ENCODE results near the gene ZNF106. TPM values are rescaled to one million over a fixed set of nuclear protein-coding genes. Genes with fewer than 3 reads are reported as not detected.

ZNF106 gene
- total RNA-seq, 6 donors from 2014 or later, result 67.0 to 130 (median 93.0) TPM

- Histone ChIP-seq H3K4me3 (no peak overlapping the region), H3K27ac (no peak overlapping the region), H3K36me3 (peaks cover 4 to 40% (median 26%) of the 10 kb centered on the region in 4 donors), H3K4me1 (no peaks in the 10 kb centered on the region), H3K9me3 (no peaks in the 10 kb centered on the region), H3K27me3 (no peaks in the 10 kb centered on the region)
- WGBS, 2 donors, result 89 to 94% methylated on average over 3 to 9 of the region's 9 CpGs
- DNase-seq (no peak), ATAC-seq (ENCODE audit: low FRiP score in 2 of 2) (no peak)
- TF ChIP-seq POLR2A (IDR thresholded peaks at IDR 0.05) (no peak), EP300 (IDR thresholded peaks at IDR 0.05) (no peak), CTCF (IDR thresholded peaks at IDR 0.05) (no peak), POLR2AphosphoS5 (IDR thresholded peaks at IDR 0.05) (no peak)
Observed at GRCh38 chr15:42409011-42409410, 81.9 kb downstream of the ZNF106 start.

DNA sequence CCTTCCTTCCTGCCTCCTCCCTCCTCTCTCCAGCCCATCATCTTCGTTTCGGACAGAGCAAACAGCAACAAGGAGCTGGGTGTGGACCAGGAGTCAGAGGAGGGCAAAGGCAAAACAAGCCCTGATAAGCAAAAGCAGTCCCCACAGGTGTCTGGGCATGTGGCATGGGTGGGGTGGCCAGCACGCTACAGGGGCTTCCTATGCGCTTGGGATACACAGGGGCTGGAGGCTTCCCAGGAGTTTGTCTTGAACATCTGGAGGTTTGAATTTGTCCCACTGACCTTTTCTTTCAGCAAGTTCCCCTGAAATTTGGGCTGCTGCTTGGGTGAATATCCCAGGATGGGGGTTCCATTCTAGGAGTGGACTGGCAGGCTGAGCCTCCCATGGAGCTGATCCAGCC is 82.8 kb downstream of the ZNF106 start:
- peaks cover 5 to 43% (median 23%) of the 10 kb centered on the region in 4 donors for H3K36me3 ChIP-seq

GRCh38 chr15:42405863-42406482 is 85.0 kb downstream of the ZNF106 start:
- DNase-seq, result no peak
- Histone ChIP-seq H3K27me3 (no peaks in the 10 kb centered on the region), H3K4me1 (no peaks in the 10 kb centered on the region), H3K4me3 (no peak overlapping the region), H3K36me3 (peaks cover 14 to 45% (median 24%) of the 10 kb centered on the region in 4 donors), H3K9me3 (no peaks in the 10 kb centered on the region), H3K27ac (no peak overlapping the region)
- no peak for TF ChIP-seq CTCF (IDR thresholded peaks at IDR 0.05)
- TF ChIP-seq EP300 (IDR thresholded peaks at IDR 0.05), result no peak
- no peak for TF ChIP-seq POLR2A (IDR thresholded peaks at IDR 0.05)
- no peak for TF ChIP-seq POLR2AphosphoS5 (IDR thresholded peaks at IDR 0.05)
- WGBS, 2 donors, result 78 to 80% methylated on average over 5 to 6 of the region's 6 CpGs
- peak in 1 of 2 donors; percentile 3 for ATAC-seq (ENCODE audit: low FRiP score in 2 of 2)

More for the DNA sequence above, 82.8 kb downstream of the ZNF106 start:
- Histone ChIP-seq H3K27ac (no peak overlapping the region), H3K27me3 (no peaks in the 10 kb centered on the region), H3K4me1 (no peaks in the 10 kb centered on the region), H3K4me3 (no peak overlapping the region), H3K9me3 (no peaks in the 10 kb centered on the region)
- TF ChIP-seq EP300 (IDR thresholded peaks at IDR 0.05) (no peak), POLR2A (IDR thresholded peaks at IDR 0.05) (no peak), POLR2AphosphoS5 (IDR thresholded peaks at IDR 0.05) (no peak), CTCF (IDR thresholded peaks at IDR 0.05) (no peak)
- WGBS, 2 donors, result 31 to 67% methylated on average over 2 to 4 of the region's 4 CpGs
- DNase-seq (no peak), ATAC-seq (ENCODE audit: low FRiP score in 2 of 2) (no peak)

DNA sequence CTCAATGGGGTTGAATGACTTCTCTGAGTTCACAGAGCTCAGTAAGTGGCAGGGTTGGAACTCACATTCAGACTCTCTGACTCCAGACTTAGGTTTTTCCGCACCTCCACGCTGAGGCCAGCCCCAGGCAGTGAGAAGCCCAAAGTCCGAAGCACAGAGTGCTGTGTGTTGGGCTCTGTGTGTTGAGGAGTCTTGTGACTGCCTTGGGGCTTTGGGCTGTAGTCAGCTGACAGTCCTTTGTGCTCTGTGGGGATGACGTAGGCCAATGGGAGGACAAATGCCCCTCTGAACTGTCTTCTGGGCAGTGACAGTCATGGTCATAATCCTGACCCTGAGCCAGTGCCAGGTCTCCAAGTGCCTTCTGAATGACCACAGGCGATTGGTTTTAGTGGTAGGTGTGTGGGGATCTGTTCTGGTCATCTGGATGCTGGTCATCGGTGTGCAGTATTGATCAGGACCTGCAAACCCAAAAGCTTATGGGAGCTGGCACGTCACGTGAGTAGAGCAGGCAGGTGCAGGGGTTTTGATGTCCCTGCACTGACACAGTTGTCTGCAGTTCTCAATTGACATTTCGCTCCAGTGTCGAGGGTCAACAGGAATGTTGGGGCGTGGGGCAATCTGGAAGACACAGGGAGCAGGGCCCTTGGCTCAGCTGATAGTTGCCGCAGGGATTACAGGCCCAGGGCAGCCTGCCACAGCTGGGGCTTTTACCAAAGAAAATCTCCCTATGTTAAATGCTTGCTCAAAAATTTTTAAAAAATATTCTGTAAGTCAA is 86.3 kb downstream of the ZNF106 start:
- WGBS, 2 donors, result 86 to 89% methylated on average over 8 to 12 of the region's 12 CpGs
- H3K9me3 ChIP-seq, result no peaks in the 10 kb centered on the region
- H3K27ac ChIP-seq, result no peak overlapping the region
- H3K4me1 ChIP-seq, result no peaks in the 10 kb centered on the region
- no peak for ATAC-seq (ENCODE audit: low FRiP score in 2 of 2)
- TF ChIP-seq POLR2AphosphoS5 (IDR thresholded peaks at IDR 0.05), result no peak
- TF ChIP-seq POLR2A (IDR thresholded peaks at IDR 0.05), result no peak
- TF ChIP-seq CTCF (IDR thresholded peaks at IDR 0.05), result no peak
- TF ChIP-seq EP300 (IDR thresholded peaks at IDR 0.05), result no peak
- H3K36me3 ChIP-seq, result peaks cover 16 to 34% (median 24%) of the 10 kb centered on the region in 4 donors
- DNase-seq, result no peak
- no peaks in the 10 kb centered on the region for H3K27me3 ChIP-seq
- H3K4me3 ChIP-seq, result no peak overlapping the region

Data from upper lobe of left lung (tissue), 6 donors.